IMR-90 (cell line): Measurements from ENCODE around the gene ZNF385B. TPM values are rescaled to one million over a fixed set of nuclear protein-coding genes. Genes with fewer than 3 reads are reported as not detected.

Experiments used
- ATAC-seq: fragments of 200-7000 bp; cut with Tn5 transposase; 2 replicates; pipeline ENCODE4 v1.9.1; 2020; ENCODE audit warnings: low read depth, mild to moderate bottlenecking, moderate library complexity
- BruUV-seq: library from RNA; stranded (reverse); fragments of 400-500 nt; replicated peaks from 2 replicates; lab custom pipeline; 2021; lab: Mats Ljungman, UMichigan
- CTCF ChIA-PET: fragments of 300-600 bp; formaldehyde crosslinking; extraction: SDS; loops from one replicate; lab custom pipeline; 2021; ENCODE audit warnings: antibody characterized with exemption; lab: Yijun Ruan, JAX
- POLR2A ChIA-PET: fragments of 300-600 bp; sonication (Branson Sonifier 250); formaldehyde crosslinking; loops from one replicate; lab custom pipeline; 2022; ENCODE audit warnings: antibody characterized with exemption; ENCODE audit not compliant: unreplicated experiment; lab: Charles Lee
- DNase-seq: peaks from one replicate; pipeline ENCODE4 v3.0.0; 2013
- H2AFZ ChIP-seq: replicated peaks from 2 replicates; pipeline ENCODE3; 2013; ENCODE audit warnings: low read length, mild to moderate bottlenecking; ENCODE audit not compliant: poor library complexity
- H2AK5ac ChIP-seq: 2 replicates; pipeline ENCODE4 v1.6.1; 2013; ENCODE audit warnings: low read depth, low read length, inconsistent platforms
- H2AK9ac ChIP-seq: replicated peaks from 2 replicates; pipeline ENCODE3; 2013; ENCODE audit warnings: mild to moderate bottlenecking, low read depth, low read length, moderate library complexity; ENCODE audit not compliant: poor library complexity
- H2BK120ac ChIP-seq: 2 replicates; pipeline ENCODE4 v1.6.1; 2013; ENCODE audit warnings: low read depth, low read length, inconsistent platforms
- H2BK15ac ChIP-seq: 3 replicates; pipeline ENCODE4 v1.6.1; 2013; ENCODE audit warnings: low read depth, low read length, inconsistent platforms
- H2BK20ac ChIP-seq: 2 replicates; pipeline ENCODE4 v1.6.1; 2013; ENCODE audit warnings: low read depth, mild to moderate bottlenecking, inconsistent platforms, low read length, moderate library complexity
- H2BK5ac ChIP-seq: 2 replicates; pipeline ENCODE4 v1.6.1; 2013; ENCODE audit warnings: mild to moderate bottlenecking, low read depth, low read length, inconsistent platforms; ENCODE audit not compliant: poor library complexity, severe bottlenecking
- H3K14ac ChIP-seq: replicated peaks from 2 replicates; pipeline ENCODE4 v1.6.1; 2013; ENCODE audit warnings: low read depth, low read length, inconsistent platforms
- H3K18ac ChIP-seq: 2 replicates; pipeline ENCODE4 v1.6.1; 2013; ENCODE audit warnings: low read depth, low read length, control low read depth
- H3K23ac ChIP-seq: 2 replicates; pipeline ENCODE4 v1.6.1; 2013; ENCODE audit warnings: low read depth, low read length, inconsistent platforms
- H3K27ac ChIP-seq: 2 replicates; pipeline ENCODE4 v1.5.1; 2013; ENCODE audit warnings: mild to moderate bottlenecking, control low read depth, low read length; ENCODE audit not compliant: insufficient read depth
- H3K27me3 ChIP-seq: 2 replicates; pipeline ENCODE4 v1.6.1; 2013; ENCODE audit warnings: low read length; ENCODE audit not compliant: control insufficient read depth, insufficient read depth
- H3K36me3 ChIP-seq: 2 replicates; pipeline ENCODE4 v1.6.1; 2013; ENCODE audit warnings: low read length, mixed read lengths; ENCODE audit not compliant: control insufficient read depth, insufficient read depth
- H3K4ac ChIP-seq: 2 replicates; pipeline ENCODE4 v1.6.1; 2013; ENCODE audit warnings: low read depth, low read length, inconsistent platforms
- H3K4me1 ChIP-seq: 2 replicates; pipeline ENCODE4 v1.6.1; 2013; ENCODE audit warnings: low read length, mixed read lengths; ENCODE audit not compliant: control insufficient read depth, insufficient read depth
- H3K4me2 ChIP-seq: 2 replicates; pipeline ENCODE4 v1.6.1; 2013; ENCODE audit warnings: low read depth, mild to moderate bottlenecking, control low read depth, low read length, moderate library complexity
- H3K4me3 ChIP-seq: 2 replicates; pipeline ENCODE4 v1.5.1; 2013; ENCODE audit warnings: low read depth, mild to moderate bottlenecking, control low read depth, low read length, moderate library complexity; ENCODE audit not compliant: insufficient read depth
- H3K56ac ChIP-seq: 2 replicates; pipeline ENCODE4 v1.6.1; 2013; ENCODE audit warnings: low read length, inconsistent platforms; ENCODE audit not compliant: insufficient read depth; ENCODE audit errors: extremely low read depth
- H3K79me1 ChIP-seq, 2 experiments: 2 replicates each; pipeline ENCODE4 v1.6.1; 2013; ENCODE audit warnings: low read length in 2 of 2, inconsistent platforms in 1 of 2, low read depth in 1 of 2
- H3K9ac ChIP-seq: 2 replicates; pipeline ENCODE4 v1.6.1; 2013; ENCODE audit warnings: low read depth, low read length, control low read depth
- H3K9me1 ChIP-seq: 2 replicates; pipeline ENCODE4 v1.6.1; 2013; ENCODE audit warnings: low read length, inconsistent platforms; ENCODE audit not compliant: insufficient read depth
- H3K9me3 ChIP-seq: 2 replicates; pipeline ENCODE4 v1.6.1; 2013; ENCODE audit warnings: low read length; ENCODE audit not compliant: control insufficient read depth, insufficient read depth
- H4K20me1 ChIP-seq: 2 replicates; pipeline ENCODE4 v1.6.1; 2013; ENCODE audit warnings: low read length, inconsistent platforms; ENCODE audit not compliant: insufficient read depth
- H4K5ac ChIP-seq: 2 replicates; pipeline ENCODE4 v1.6.1; 2013; ENCODE audit warnings: mild to moderate bottlenecking, low read depth, low read length, control low read depth
- H4K8ac ChIP-seq, 2 experiments: 2 replicates each; pipeline ENCODE4 v1.6.1; 2013; ENCODE audit warnings: low read depth in 2 of 2, low read length in 2 of 2, control low read depth in 1 of 2, inconsistent platforms in 1 of 2
- H4K91ac ChIP-seq: 2 replicates; pipeline ENCODE4 v1.6.1; 2013; ENCODE audit warnings: low read depth, low read length, inconsistent platforms; ENCODE audit not compliant: insufficient read depth
- CEBPB ChIP-seq: IDR thresholded peaks from 2 replicates; pipeline ENCODE4 v1.6.1; 2012; ENCODE audit warnings: low read depth, low read length, improper control_type of control experiment
- CTCF ChIP-seq: conservative IDR thresholded peaks from 2 replicates; pipeline ENCODE4 v1.5.1; 2012; ENCODE audit warnings: mild to moderate bottlenecking, low read depth, low read length, improper control_type of control experiment
- MAZ ChIP-seq: IDR thresholded peaks from 2 replicates; pipeline ENCODE4 v1.6.1; 2012; ENCODE audit warnings: low read depth, mild to moderate bottlenecking, low read length, improper control_type of control experiment, moderate library complexity, borderline replicate concordance
- WGBS, 2 experiments: methylation state at CpG; one replicate each; pipeline versions ENCODE4 v1.1.5 to v1.1.7; 2013; ENCODE audit warnings: missing lambda C conversion rate in 2 of 2; ENCODE audit not compliant: insufficient read length in 1 of 2; ENCODE audit errors: extremely low coverage in 2 of 2; 5-methylcytosine and 5-hydroxymethylcytosine counted together
- dilution Hi-C: fragments of 300-500 bp; cut with HindIII; formaldehyde crosslinking; loops from one replicate; pipeline ENCODE4 v1.14.3; 2018; ENCODE audit warnings: low sequenced_read_pairs; ENCODE audit not compliant: unreplicated experiment
- in situ Hi-C: fragments of 300-500 bp; cut with MboI; formaldehyde crosslinking; loops from 3 replicates; pipeline ENCODE4 v1.14.3; 2019; ENCODE audit warnings: low sequenced_read_pairs, inconsistent platforms, mixed read lengths
- intact Hi-C: fragments of 100-400 bp; cut with micrococcal nuclease; formaldehyde crosslinking; loops from 2 replicates; pipeline ENCODE4 v1.10.0; 2022
- polyA plus RNA-seq, 3 experiments: library from polyadenylated mRNA; depleted of rRNA; stranded (reverse); fragments of >200 nt; gene quantifications; 2 replicates each; pipeline ENCODE4 v1.2.3, GENCODE V29; 2012; ENCODE audit warnings: low replicate concordance in 1 of 3
- total RNA-seq: library from RNA; depleted of rRNA; stranded (reverse); fragments of >200 nt; gene quantifications from 2 replicates; pipeline ENCODE4 v1.2.3, GENCODE V29; 2012

The ZNF385B gene
- total and polyA plus RNA-seq, 2 of the 4 experiments (the other 2 are of a cell fraction) = not detected

DNA sequence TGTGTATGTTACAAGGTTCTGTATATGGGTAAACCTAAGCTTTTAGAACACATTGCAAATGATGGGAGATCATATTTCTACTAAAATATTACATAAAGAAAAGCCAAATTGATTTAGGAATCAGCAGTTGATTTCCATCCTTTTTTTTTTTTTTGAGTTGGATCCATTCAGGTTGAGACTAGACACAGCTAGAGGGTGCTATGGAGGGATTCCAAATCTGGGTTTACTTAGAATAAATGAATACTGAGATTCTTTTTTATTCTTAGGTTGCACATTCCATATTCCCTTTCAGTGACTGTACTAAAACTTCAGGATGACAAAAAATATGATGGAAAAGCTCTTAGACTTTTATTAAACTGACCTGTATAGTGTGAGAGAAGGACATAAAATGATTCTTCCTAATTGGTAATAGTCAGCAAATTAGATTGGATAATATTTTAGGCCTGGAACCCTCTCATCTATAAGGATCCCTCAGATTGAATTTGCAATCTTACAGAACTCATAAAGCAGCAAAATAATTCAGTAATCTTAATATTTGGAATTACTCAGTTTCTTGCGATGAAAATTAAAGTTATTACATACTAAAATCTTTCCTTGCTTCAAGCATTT, 413.5 kb downstream of the ZNF385B start:
- in situ Hi-C loops (no loop called here), dilution Hi-C loops (no loop called here), intact Hi-C loops (no loop called here)
- ChIA-PET CTCF (interaction anchor here (0.6 to 1.2 kb wide), 3 partner anchors 28 to 281 kb away, joined by 3 read pairs; no protein-coding TSS in a partner anchor), POLR2A (no interaction called here)
- no CpG with 5 or more reads among the region's 1 CpG for WGBS, 2 experiments
- H2BK120ac ChIP-seq = no peak overlapping the region
- no peak overlapping the region for H4K91ac ChIP-seq
- no peaks in the 10 kb centered on the region; the same call in 1 of the 2 replicates for H3K4me1 ChIP-seq
- H2AK5ac ChIP-seq = no peak overlapping the region
- H3K27me3 ChIP-seq = no peaks in the 10 kb centered on the region
- H2BK5ac ChIP-seq = no peak overlapping the region
- H2BK15ac ChIP-seq = no peak overlapping the region
- H4K8ac ChIP-seq = no peak overlapping the region
- no peaks in the 10 kb centered on the region for H3K9me1 ChIP-seq
- H3K23ac ChIP-seq = no peak overlapping the region
- no peak overlapping the region for H3K4me3 ChIP-seq
- H4K20me1 ChIP-seq = no peaks in the 10 kb centered on the region
- DNase-seq = peak; percentile 21
- H3K18ac ChIP-seq = no peak overlapping the region
- H3K56ac ChIP-seq = no peak overlapping the region
- no peaks in the 10 kb centered on the region for H3K36me3 ChIP-seq
- H2AFZ ChIP-seq = no peak overlapping the region
- H3K9me3 ChIP-seq = no peaks in the 10 kb centered on the region
- no peak overlapping the region for H4K5ac ChIP-seq
- H3K4me2 ChIP-seq = no peak overlapping the region
- no peak overlapping the region for H3K14ac ChIP-seq
- no TSS peak for BruUV-seq
- no peak overlapping the region for H2BK20ac ChIP-seq
- H3K27ac ChIP-seq = no peak overlapping the region
- TF ChIP-seq CTCF (0 out of 2 replicates have a peak, but pooled peaks have one; percentile 16), MAZ (no peak), CEBPB (no peak)
- no peak overlapping the region for H2AK9ac ChIP-seq
- H3K79me1 ChIP-seq = no peaks in the 10 kb centered on the region
- no peak overlapping the region for H3K9ac ChIP-seq
- H3K4ac ChIP-seq = no peak overlapping the region
- ATAC-seq = no peak
